ENCODE results near the gene SCD5.

Gene SCD5

GRCh38 chr4:82797040-82797404 is 1.6 kb downstream of the SCD5 start:
- DNase-seq (ENCODE audit: low read depth) = no peak

GRCh38 chr4:82792912-82793649 is 5.5 kb downstream of the SCD5 start:
- DNase-seq (ENCODE audit: low read depth) = no peak

- no peak for DNase-seq (ENCODE audit: low read depth)
Observed at GRCh38 chr4:82791179-82791578, 7.4 kb downstream of the SCD5 start.

GRCh38 chr4:82790060-82790660 is 8.4 kb downstream of the SCD5 start:
- no peak for DNase-seq (ENCODE audit: low read depth)

- DNase-seq (ENCODE audit: low read depth) = no peak
Observed at GRCh38 chr4:82789025-82789776, 9.4 kb downstream of the SCD5 start.

GRCh38 chr4:82787342-82787741 is 11.3 kb downstream of the SCD5 start:
- DNase-seq (ENCODE audit: low read depth) = no peak

- no peak for DNase-seq (ENCODE audit: low read depth)
Observed at GRCh38 chr4:82786828-82787227, 11.8 kb downstream of the SCD5 start.

GRCh38 chr4:82785611-82786400 is 12.8 kb downstream of the SCD5 start:
- DNase-seq (ENCODE audit: low read depth) = no peak

- DNase-seq (ENCODE audit: low read depth) = no peak
Observed at GRCh38 chr4:82784681-82785610, 13.7 kb downstream of the SCD5 start.

GRCh38 chr4:82782626-82783345 is 15.8 kb downstream of the SCD5 start:
- DNase-seq (ENCODE audit: low read depth) = no peak

- no peak for DNase-seq (ENCODE audit: low read depth)
Observed at GRCh38 chr4:82780752-82781231, 17.8 kb downstream of the SCD5 start.

- no peak for DNase-seq (ENCODE audit: low read depth)
Observed at GRCh38 chr4:82780170-82780751, 18.3 kb downstream of the SCD5 start.

- DNase-seq (ENCODE audit: low read depth) = no peak
Observed at GRCh38 chr4:82779032-82779431, 19.6 kb downstream of the SCD5 start.

- DNase-seq (ENCODE audit: low read depth) = no peak
Observed at GRCh38 chr4:82777857-82778525, 20.6 kb downstream of the SCD5 start.

- no peak for DNase-seq (ENCODE audit: low read depth)
Observed at GRCh38 chr4:82776925-82777542, 21.6 kb downstream of the SCD5 start.

GRCh38 chr4:82775243-82775642 is 23.4 kb downstream of the SCD5 start:
- no peak for DNase-seq (ENCODE audit: low read depth)

- no peak for DNase-seq (ENCODE audit: low read depth)
Observed at GRCh38 chr4:82774711-82775171, 23.9 kb downstream of the SCD5 start.

- DNase-seq (ENCODE audit: low read depth) = no peak
Observed at GRCh38 chr4:82773057-82773456, 25.5 kb downstream of the SCD5 start.

- DNase-seq (ENCODE audit: low read depth) = no peak
Observed at GRCh38 chr4:82770607-82771006, 28.0 kb downstream of the SCD5 start.

Measured in stimulated activated CD8-positive, alpha-beta memory T cell treated with anti-CD3 and anti-CD28 coated beads, Interleukin-12 subunit alpha, Interleukin-12 subunit beta, amount 100 ng/mL, for 4 hours (primary cell).